A549 (cell line): Measurements from ENCODE around the gene MAPK9. TPM values are rescaled to one million over a fixed set of nuclear protein-coding genes. Genes with fewer than 3 reads are reported as not detected.
A peak's percentile ranks its signal among the peaks of the same experiment; 100 is the strongest.

ENCODE experiments used
- ATAC-seq, 2 experiments: fragments of 200-7000 bp in 1 of 2; fragments of >200 bp in 1 of 2; cut with Nextera tagmentation in 1 of 2; cut with Tn5 transposase in 1 of 2; 3 replicates each; pipeline versions ENCODE4 v1.8.0 to v1.9.1; 2018 to 2020; ENCODE audit warnings: mild to moderate bottlenecking in 1 of 2, moderate library complexity in 1 of 2
- CTCF ChIA-PET: fragments of 300-600 bp; sonication (Branson Sonifier 250); formaldehyde crosslinking; extraction: SDS; loops from one replicate; lab custom pipeline; 2021; ENCODE audit warnings: antibody characterized with exemption, inconsistent platforms; lab: Yijun Ruan, JAX
- POLR2A ChIA-PET: fragments of 350-600 bp; formaldehyde crosslinking; extraction: SDS; loops from one replicate; lab custom pipeline; 2021; ENCODE audit warnings: antibody characterized with exemption, inconsistent platforms; lab: Yijun Ruan, JAX
- DNase-seq, 2 experiments: peaks; one replicate each; pipeline versions ENCODE4 v3.0.0 to v3.0.0-alpha.2; 2011 to 2016; ENCODE audit warnings: low read depth in 1 of 2, low spot score in 1 of 2
- FAIRE-seq: peaks from 2 replicates; lab custom pipeline; 2011; peaks lifted over from hg19 to GRCh38; lab: Jason Lieb, UNC
- H3K27ac ChIP-seq, 2 experiments: fragments of >200 bp; sonication (Bioruptor Twin); formaldehyde crosslinking; 3 replicates each; pipeline ENCODE4 v1.5.1; 2016 to 2017
- H3K4me1 ChIP-seq: fragments of >200 bp; sonication (Bioruptor Twin); formaldehyde crosslinking; 3 replicates; pipeline ENCODE4 v1.6.1; 2016
- H3K4me2 ChIP-seq: fragments of >200 bp; sonication (Bioruptor Twin); formaldehyde crosslinking; 3 replicates; pipeline ENCODE4 v1.6.1; 2016
- H3K4me3 ChIP-seq: fragments of >200 bp; sonication (Bioruptor Twin); formaldehyde crosslinking; 3 replicates; pipeline ENCODE4 v1.5.1; 2016
- H3K9me3 ChIP-seq: fragments of >200 bp; sonication (Bioruptor Twin); formaldehyde crosslinking; 3 replicates; pipeline ENCODE4 v1.6.1; 2016
- CBX2 ChIP-seq: fragments of 200-600 bp; sonication (generic); IDR thresholded peaks from 2 replicates; pipeline ENCODE4 v1.6.1; 2016; ENCODE audit warnings: low read depth, mild to moderate bottlenecking, borderline replicate concordance
- CTCF ChIP-seq: fragments of >200 bp; sonication (Bioruptor Twin); formaldehyde crosslinking; IDR thresholded peaks from 3 replicates; pipeline ENCODE4 v1.5.1; 2016
- EHF ChIP-seq: fragments of 250-450 bp; sonication (Bioruptor Pico); IDR thresholded peaks from 2 replicates; pipeline ENCODE4 v1.5.0; 2020; ENCODE audit warnings: mild to moderate bottlenecking
- FOSB ChIP-seq: fragments of 250-450 bp; sonication (Bioruptor Pico); IDR thresholded peaks from 2 replicates; pipeline ENCODE4 v1.5.0; 2020; ENCODE audit warnings: mild to moderate bottlenecking, moderate library complexity
- HDAC2 ChIP-seq: fragments of 200-600 bp; sonication (generic); IDR thresholded peaks from 2 replicates; pipeline ENCODE4 v1.6.1; 2016
- HEYL ChIP-seq: fragments of 250-450 bp; sonication (Bioruptor Pico); IDR thresholded peaks from 2 replicates; pipeline ENCODE4 v1.8.0; 2021; ENCODE audit warnings: mild to moderate bottlenecking, moderate library complexity
- HMGXB4 ChIP-seq: fragments of 250-450 bp; sonication (Bioruptor Pico); IDR thresholded peaks from 2 replicates; pipeline ENCODE4 v1.5.0; 2021; ENCODE audit warnings: mild to moderate bottlenecking, moderate library complexity, borderline replicate concordance
- HOXB13 ChIP-seq: fragments of 250-450 bp; sonication (Bioruptor Pico); IDR thresholded peaks from 2 replicates; pipeline ENCODE4 v1.5.0; 2020; ENCODE audit warnings: low read depth, mild to moderate bottlenecking, moderate library complexity
- JUNB ChIP-seq: fragments of >200 bp; sonication (Bioruptor Twin); formaldehyde crosslinking; IDR thresholded peaks from 2 replicates; pipeline ENCODE4 v1.6.1; 2016
- KDM5A ChIP-seq: fragments of 200-600 bp; sonication (generic); IDR thresholded peaks from 2 replicates; pipeline ENCODE4 v1.6.1; 2016; ENCODE audit warnings: antibody characterized with exemption, mild to moderate bottlenecking
- MAFK ChIP-seq: fragments of 450-650 bp; IDR thresholded peaks from 2 replicates; pipeline ENCODE4 v1.6.1; 2014; ENCODE audit not compliant: partially characterized antibody
- NPAS2 ChIP-seq: fragments of 250-450 bp; sonication (Bioruptor Pico); IDR thresholded peaks from 2 replicates; pipeline ENCODE4 v1.8.0; 2022; ENCODE audit warnings: mild to moderate bottlenecking, moderate library complexity, borderline replicate concordance
- POLR2A ChIP-seq: IDR thresholded peaks from 2 replicates; pipeline ENCODE4 v1.6.1; 2012; ENCODE audit warnings: mild to moderate bottlenecking, low read length
- RARB ChIP-seq: fragments of 250-450 bp; sonication (Bioruptor Pico); IDR thresholded peaks from 2 replicates; pipeline ENCODE4 v1.8.0; 2021; ENCODE audit warnings: mild to moderate bottlenecking, moderate library complexity
- RCOR1 ChIP-seq: fragments of 150-350 bp; IDR thresholded peaks from 2 replicates; pipeline ENCODE4 v1.6.1; 2014; ENCODE audit warnings: antibody characterized with exemption, low read length, low read depth
- REST ChIP-seq: fragments of 200-600 bp; sonication (generic); IDR thresholded peaks from 2 replicates; pipeline ENCODE4 v1.6.1; 2016; ENCODE audit warnings: antibody characterized with exemption, mild to moderate bottlenecking, moderate library complexity
- RNF2 ChIP-seq: fragments of 200-600 bp; sonication (generic); IDR thresholded peaks from 2 replicates; pipeline ENCODE4 v1.6.1; 2016; ENCODE audit warnings: low read depth, mild to moderate bottlenecking, antibody characterized with exemption, moderate library complexity, borderline replicate concordance
- SMC3 ChIP-seq: fragments of >200 bp; sonication (Bioruptor Twin); formaldehyde crosslinking; IDR thresholded peaks from 3 replicates; pipeline ENCODE4 v1.6.1; 2018; ENCODE audit warnings: inconsistent platforms
- ZC3H11A ChIP-seq: fragments of 450-650 bp; IDR thresholded peaks from 2 replicates; pipeline ENCODE4 v1.6.1; 2014; ENCODE audit warnings: antibody characterized with exemption, mild to moderate bottlenecking
- ZFP36 ChIP-seq: fragments of 450-650 bp; IDR thresholded peaks from 2 replicates; pipeline ENCODE4 v1.6.1; 2014; ENCODE audit warnings: borderline replicate concordance; ENCODE audit not compliant: partially characterized antibody
- ZNF302 ChIP-seq: fragments of 250-450 bp; sonication (Bioruptor Pico); IDR thresholded peaks from 2 replicates; pipeline ENCODE4 v1.9.0; 2021; ENCODE audit warnings: inconsistent platforms, mild to moderate bottlenecking, moderate library complexity
- WGBS: methylation state at CpG from one replicate; pipeline ENCODE4 v1.1.6; 2017; ENCODE audit errors: missing lambda C conversion rate; 5-methylcytosine and 5-hydroxymethylcytosine counted together
- polyA plus RNA-seq, 4 experiments: library from polyadenylated mRNA; depleted of rRNA in 3 of 4; stranded (reverse); fragments of >200 nt; fragmentation: RNase III in 1 of 4; extraction: RNeasy Plus Mini Kit Qiagen cat#74134 plus additional on column Dnase treatment in 1 of 4; gene quantifications; 2 replicates in 3 of 4; 3 replicates in 1 of 4; pipeline ENCODE4 v1.2.3, GENCODE V29; 2011 to 2017
- TF ChIP-seq, protein P1 (sequence below): fragments of >200 bp; sonication (Bioruptor Twin); formaldehyde crosslinking; IDR thresholded peaks from 3 replicates; pipeline ENCODE4 v1.6.1; 2016
- TF ChIP-seq, protein P2 (sequence below): fragments of >200 bp; sonication (Bioruptor Twin); formaldehyde crosslinking; IDR thresholded peaks from 2 replicates; pipeline ENCODE4 v1.6.1; 2016
- TF ChIP-seq, protein P3 (sequence below): IDR thresholded peaks from 2 replicates; pipeline ENCODE4 v1.6.1; 2012

MAPK9 gene
- polyA plus RNA-seq, 2 of the 4 experiments (the other 2 are of a cell fraction): 36.6 to 66.9 TPM

GRCh38 chr5:180199390-180199789, 92.5 kb downstream of the MAPK9 start (continued):
- TF ChIP-seq REST (no peak), CBX2 (no peak)
- TF ChIP-seq, protein P1, sequence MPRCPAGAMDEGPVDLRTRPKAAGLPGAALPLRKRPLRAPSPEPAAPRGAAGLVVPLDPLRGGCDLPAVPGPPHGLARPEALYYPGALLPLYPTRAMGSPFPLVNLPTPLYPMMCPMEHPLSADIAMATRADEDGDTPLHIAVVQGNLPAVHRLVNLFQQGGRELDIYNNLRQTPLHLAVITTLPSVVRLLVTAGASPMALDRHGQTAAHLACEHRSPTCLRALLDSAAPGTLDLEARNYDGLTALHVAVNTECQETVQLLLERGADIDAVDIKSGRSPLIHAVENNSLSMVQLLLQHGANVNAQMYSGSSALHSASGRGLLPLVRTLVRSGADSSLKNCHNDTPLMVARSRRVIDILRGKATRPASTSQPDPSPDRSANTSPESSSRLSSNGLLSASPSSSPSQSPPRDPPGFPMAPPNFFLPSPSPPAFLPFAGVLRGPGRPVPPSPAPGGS: no peak
- TF ChIP-seq, protein P2, sequence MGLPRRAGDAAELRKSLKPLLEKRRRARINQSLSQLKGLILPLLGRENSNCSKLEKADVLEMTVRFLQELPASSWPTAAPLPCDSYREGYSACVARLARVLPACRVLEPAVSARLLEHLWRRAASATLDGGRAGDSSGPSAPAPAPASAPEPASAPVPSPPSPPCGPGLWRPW: no peak

DNA sequence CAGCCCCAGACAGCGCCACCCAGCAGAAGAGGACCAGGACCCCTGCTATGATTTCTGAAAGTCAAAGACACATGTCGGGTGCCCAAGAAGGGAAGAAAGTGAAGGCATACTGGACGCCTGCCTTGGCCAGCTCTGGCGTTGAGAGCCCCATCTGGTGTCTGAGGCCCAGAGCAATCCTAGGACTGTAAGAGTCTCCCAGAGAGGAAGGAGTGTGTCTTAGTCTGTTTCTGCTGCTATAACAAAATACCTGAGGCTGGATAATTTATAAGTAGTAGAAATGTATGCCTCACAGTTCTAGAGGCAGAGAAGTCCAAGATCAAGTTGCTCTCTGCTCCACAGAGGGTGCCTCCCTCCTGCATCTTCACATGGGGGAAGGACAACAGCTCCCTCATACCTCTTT, 93.7 kb downstream of the MAPK9 start:
- WGBS: 91% methylated on average over 4 of the region's 4 CpGs
- CTCF ChIA-PET: interaction anchor here (1.3 kb wide), 1 partner anchor 11 kb away, joined by 3 read pairs; the partner anchor contains the start of gene RASGEF1C

GRCh38 chr5:180197016-180197702, 94.7 kb downstream of the MAPK9 start:
- ATAC-seq: peak in 1 of 2 experiments; percentile 19; a peak in 2 of 6 replicates
- 52% methylated on average over 11 of the region's 14 CpGs for WGBS
- FAIRE-seq: no peak
- Histone ChIP-seq H3K4me2 (no peak overlapping the region), H3K4me1 (no peaks in the 10 kb centered on the region), H3K4me3 (no peak overlapping the region), H3K27ac (no peak overlapping the region), H3K9me3 (no peaks in the 10 kb centered on the region)
- ChIA-PET POLR2A (no interaction called here), CTCF (interaction anchor here (1.3 kb wide), 1 partner anchor 12 kb away, joined by 3 read pairs; the partner anchor contains the start of gene RASGEF1C)
- DNase-seq: no peak
- TF ChIP-seq RCOR1 (no peak), NPAS2 (no peak), RARB (CRISPR knock-in tag) (no peak), EHF (CRISPR knock-in tag) (no peak), CTCF (no peak), ZC3H11A (no peak), ZFP36 (no peak), SMC3 (no peak), ZNF302 (no peak)
- TF ChIP-seq, protein P3, sequence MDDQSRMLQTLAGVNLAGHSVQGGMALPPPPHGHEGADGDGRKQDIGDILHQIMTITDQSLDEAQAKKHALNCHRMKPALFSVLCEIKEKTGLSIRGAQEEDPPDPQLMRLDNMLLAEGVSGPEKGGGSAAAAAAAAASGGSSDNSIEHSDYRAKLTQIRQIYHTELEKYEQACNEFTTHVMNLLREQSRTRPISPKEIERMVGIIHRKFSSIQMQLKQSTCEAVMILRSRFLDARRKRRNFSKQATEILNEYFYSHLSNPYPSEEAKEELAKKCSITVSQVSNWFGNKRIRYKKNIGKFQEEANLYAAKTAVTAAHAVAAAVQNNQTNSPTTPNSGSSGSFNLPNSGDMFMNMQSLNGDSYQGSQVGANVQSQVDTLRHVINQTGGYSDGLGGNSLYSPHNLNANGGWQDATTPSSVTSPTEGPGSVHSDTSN: no peak

More for the DNA sequence above, 93.7 kb downstream of the MAPK9 start:
- TF ChIP-seq HOXB13 (CRISPR knock-in tag): no peak
- no peak for TF ChIP-seq POLR2A
- TF ChIP-seq HMGXB4 (CRISPR knock-in tag): no peak
- no peak for TF ChIP-seq NPAS2
- TF ChIP-seq, protein P3: no peak
- TF ChIP-seq HEYL (CRISPR knock-in tag): no peak
- TF ChIP-seq HDAC2: no peak
- no peak for TF ChIP-seq JUNB
- TF ChIP-seq FOSB: no peak
- TF ChIP-seq MAFK: no peak
- TF ChIP-seq KDM5A: no peak
- TF ChIP-seq ZC3H11A: no peak
- no peak for TF ChIP-seq RNF2
- Histone ChIP-seq H3K27ac (no peak overlapping the region), H3K9me3 (no peaks in the 10 kb centered on the region), H3K4me1 (no peaks in the 10 kb centered on the region), H3K4me2 (no peak overlapping the region), H3K4me3 (no peak overlapping the region)
- FAIRE-seq (no peak), DNase-seq (no peak), ATAC-seq (no peak)
- POLR2A ChIA-PET: no interaction called here
